WI38 (cell line): ENCODE data around the gene BBS9.
A peak's percentile ranks its signal among the peaks of the same experiment; 100 is the strongest.

Experiments
- H3K4me3 ChIP-seq: 2 replicates; pipeline ENCODE4 v1.5.1; 2011; ENCODE audit warnings: low read depth, mild to moderate bottlenecking, control low read depth, low read length
- TF ChIP-seq, protein P1 (sequence below): IDR thresholded peaks from 2 replicates; pipeline ENCODE4 v1.5.1; 2012; ENCODE audit warnings: low read depth, mild to moderate bottlenecking, control low read depth, low read length

The BBS9 gene

GRCh38 chr7:33183504-33183903, 54.1 kb downstream of the BBS9 start:
- H3K4me3 ChIP-seq: no peak overlapping the region
- TF ChIP-seq, protein P1, sequence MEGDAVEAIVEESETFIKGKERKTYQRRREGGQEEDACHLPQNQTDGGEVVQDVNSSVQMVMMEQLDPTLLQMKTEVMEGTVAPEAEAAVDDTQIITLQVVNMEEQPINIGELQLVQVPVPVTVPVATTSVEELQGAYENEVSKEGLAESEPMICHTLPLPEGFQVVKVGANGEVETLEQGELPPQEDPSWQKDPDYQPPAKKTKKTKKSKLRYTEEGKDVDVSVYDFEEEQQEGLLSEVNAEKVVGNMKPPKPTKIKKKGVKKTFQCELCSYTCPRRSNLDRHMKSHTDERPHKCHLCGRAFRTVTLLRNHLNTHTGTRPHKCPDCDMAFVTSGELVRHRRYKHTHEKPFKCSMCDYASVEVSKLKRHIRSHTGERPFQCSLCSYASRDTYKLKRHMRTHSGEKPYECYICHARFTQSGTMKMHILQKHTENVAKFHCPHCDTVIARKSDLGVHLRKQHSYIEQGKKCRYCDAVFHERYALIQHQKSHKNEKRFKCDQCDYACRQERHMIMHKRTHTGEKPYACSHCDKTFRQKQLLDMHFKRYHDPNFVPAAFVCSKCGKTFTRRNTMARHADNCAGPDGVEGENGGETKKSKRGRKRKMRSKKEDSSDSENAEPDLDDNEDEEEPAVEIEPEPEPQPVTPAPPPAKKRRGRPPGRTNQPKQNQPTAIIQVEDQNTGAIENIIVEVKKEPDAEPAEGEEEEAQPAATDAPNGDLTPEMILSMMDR: no peak

- TF ChIP-seq, protein P1: no peak
- H3K4me3 ChIP-seq: no peak overlapping the region
Measured at GRCh38 chr7:33184828-33185227, 55.5 kb downstream of the BBS9 start.

DNA sequence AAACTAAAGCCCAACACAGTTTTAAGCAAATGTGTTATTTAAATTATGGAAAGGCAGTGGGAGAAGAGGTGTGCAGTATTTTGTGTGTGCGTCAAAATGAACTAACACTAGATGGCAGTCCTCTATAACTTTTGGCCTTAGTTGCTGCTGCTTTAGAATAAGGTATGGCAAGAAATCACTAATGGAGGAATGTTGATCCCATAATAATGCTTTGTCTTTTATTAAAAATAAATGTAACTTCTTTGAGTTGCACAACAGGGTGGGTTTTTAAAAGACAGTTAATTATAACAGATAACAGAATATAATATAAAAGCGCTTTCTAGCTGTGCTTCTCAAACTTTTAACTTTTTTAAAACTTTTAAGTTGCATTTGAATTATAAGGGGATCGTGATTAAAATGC, 56.4 kb downstream of the BBS9 start:
- no peak overlapping the region for H3K4me3 ChIP-seq
- TF ChIP-seq, protein P1: peak; percentile 40; the same call in 1 of the 2 replicates

DNA sequence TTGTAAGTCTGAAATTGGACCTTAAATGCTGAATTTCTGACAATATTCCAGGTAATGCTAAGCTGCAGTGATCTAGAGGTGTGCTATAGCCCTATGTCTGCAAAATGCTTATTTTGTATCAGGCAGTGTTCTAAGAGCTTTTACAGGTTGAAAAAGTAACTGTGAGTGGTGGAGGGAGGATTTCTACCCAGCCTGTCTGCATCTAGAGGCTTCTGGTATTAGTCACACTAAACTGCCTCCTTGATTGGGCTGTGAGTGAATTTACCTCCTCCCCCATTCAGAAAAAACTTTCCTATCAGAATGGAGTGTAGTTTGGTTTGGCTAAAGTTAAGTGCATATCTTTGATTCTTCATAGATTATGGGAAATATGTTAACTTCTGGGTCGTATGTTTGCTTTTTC, 56.8 kb downstream of the BBS9 start:
- no peak overlapping the region for H3K4me3 ChIP-seq
- TF ChIP-seq, protein P1: no peak

DNA sequence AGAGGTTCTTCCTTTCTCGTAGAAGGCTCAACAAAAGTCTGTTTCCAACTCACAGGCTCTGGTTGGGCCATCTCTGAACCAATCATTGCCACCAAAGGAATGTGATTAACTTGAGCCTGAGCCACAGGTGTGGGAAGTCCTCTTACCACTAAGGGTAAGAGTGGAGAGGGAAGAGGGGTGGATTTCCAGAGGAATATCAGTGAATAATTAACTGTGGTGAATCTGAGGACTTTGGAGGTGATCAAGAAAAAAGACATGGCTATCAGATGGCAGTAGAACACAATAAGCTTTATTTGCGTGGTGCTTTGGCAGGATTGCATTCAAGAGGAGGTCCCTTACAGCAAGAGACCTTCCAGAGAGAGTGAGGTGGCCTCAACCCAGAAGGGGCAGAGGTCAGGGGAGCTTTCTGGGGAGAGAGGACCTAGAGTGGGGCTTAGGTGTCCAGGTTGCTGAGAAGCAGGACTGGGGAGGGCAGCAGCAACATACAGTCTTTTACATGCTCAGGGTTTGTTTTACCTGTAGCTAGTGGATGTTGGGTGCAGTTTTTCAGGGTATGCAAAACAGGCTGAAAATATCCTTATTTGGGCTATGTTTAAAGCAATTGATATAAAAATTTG, 61.4 kb downstream of the BBS9 start:
- TF ChIP-seq, protein P1: no peak
- H3K4me3 ChIP-seq: no peak overlapping the region

GRCh38 chr7:33191340-33191739, 62.0 kb downstream of the BBS9 start:
- no peak overlapping the region for H3K4me3 ChIP-seq
- TF ChIP-seq, protein P1: no peak

GRCh38 chr7:33192695-33193291, 63.4 kb downstream of the BBS9 start:
- no peak overlapping the region for H3K4me3 ChIP-seq
- TF ChIP-seq, protein P1: no peak
